ENCODE data around the gene PRKD1.

PRKD1 gene

GRCh38 chr14:29953501-29953900, 25.9 kb upstream of the PRKD1 start:
- no peaks in the 10 kb centered on the region for H3K9me3 ChIP-seq (ENCODE audit: control insufficient read depth, insufficient read depth, low read length)
- no peaks in the 10 kb centered on the region for H3K36me3 ChIP-seq (ENCODE audit: control insufficient read depth, low read length)
- no peaks in the 10 kb centered on the region for H3K4me1 ChIP-seq (ENCODE audit: control insufficient read depth, low read length)
- no peaks in the 10 kb centered on the region for H3K79me2 ChIP-seq (ENCODE audit: control insufficient read depth, low read length)
- H3K4me3 ChIP-seq (ENCODE audit: low read length), result no peak overlapping the region
- no peaks in the 10 kb centered on the region for H3K27me3 ChIP-seq (ENCODE audit: control insufficient read depth, low read length)
- H3K4me2 ChIP-seq (ENCODE audit: low read length), result no peak overlapping the region
- H3K27ac ChIP-seq (ENCODE audit: low read depth, low read length), result no peak overlapping the region
- TF ChIP-seq CTCF (IDR thresholded peaks at IDR 0.05; ENCODE audit: low read depth, low read length, poor library complexity, severe bottlenecking), result no peak
- no peak for TF ChIP-seq EZH2phosphoT487 (IDR thresholded peaks at IDR 0.05; ENCODE audit: borderline replicate concordance, low read length)
- H4K20me1 ChIP-seq (ENCODE audit: control insufficient read depth, insufficient read depth, low read depth, low read length), result no peaks in the 10 kb centered on the region
- H3F3A ChIP-seq (ENCODE audit: control insufficient read depth, insufficient read depth), result no peaks in the 10 kb centered on the region
- H3K9me2 ChIP-seq (replicated peaks; ENCODE audit: control insufficient read depth, low read length), result no peaks in the 10 kb centered on the region

GRCh38 chr14:29944091-29944490, 16.4 kb upstream of the PRKD1 start:
- no peaks in the 10 kb centered on the region for H3K27me3 ChIP-seq (ENCODE audit: control insufficient read depth, low read length)
- H3K9me3 ChIP-seq (ENCODE audit: control insufficient read depth, insufficient read depth, low read length), result peaks cover 6% of the 10 kb centered on the region; the same call in 1 of the 2 replicates
- no peaks in the 10 kb centered on the region for H3K4me1 ChIP-seq (ENCODE audit: control insufficient read depth, low read length)
- no peak for TF ChIP-seq EZH2phosphoT487 (IDR thresholded peaks at IDR 0.05; ENCODE audit: borderline replicate concordance, low read length)
- TF ChIP-seq CTCF (IDR thresholded peaks at IDR 0.05; ENCODE audit: low read depth, low read length, poor library complexity, severe bottlenecking), result no peak
- no peaks in the 10 kb centered on the region for H3K79me2 ChIP-seq (ENCODE audit: control insufficient read depth, low read length)
- no peaks in the 10 kb centered on the region for H3K9me2 ChIP-seq (replicated peaks; ENCODE audit: control insufficient read depth, low read length)
- no peaks in the 10 kb centered on the region for H3K36me3 ChIP-seq (ENCODE audit: control insufficient read depth, low read length)
- no peak overlapping the region for H3K4me2 ChIP-seq (ENCODE audit: low read length)
- no peaks in the 10 kb centered on the region for H3F3A ChIP-seq (ENCODE audit: control insufficient read depth, insufficient read depth)
- no peak overlapping the region for H3K27ac ChIP-seq (ENCODE audit: low read depth, low read length)
- H4K20me1 ChIP-seq (ENCODE audit: control insufficient read depth, insufficient read depth, low read depth, low read length), result no peaks in the 10 kb centered on the region
- no peak overlapping the region for H3K4me3 ChIP-seq (ENCODE audit: low read length)

- Histone ChIP-seq H3K27me3 (ENCODE audit: control insufficient read depth, low read length) (no peaks in the 10 kb centered on the region), H3K4me2 (ENCODE audit: low read length) (no peak overlapping the region), H3K9me2 (replicated peaks; ENCODE audit: control insufficient read depth, low read length) (no peaks in the 10 kb centered on the region), H3K36me3 (ENCODE audit: control insufficient read depth, low read length) (no peaks in the 10 kb centered on the region), H4K20me1 (ENCODE audit: control insufficient read depth, insufficient read depth, low read depth, low read length) (no peaks in the 10 kb centered on the region), H3K4me1 (ENCODE audit: control insufficient read depth, low read length) (no peaks in the 10 kb centered on the region), H3F3A (ENCODE audit: control insufficient read depth, insufficient read depth) (no peaks in the 10 kb centered on the region), H3K79me2 (ENCODE audit: control insufficient read depth, low read length) (no peaks in the 10 kb centered on the region), H3K4me3 (ENCODE audit: low read length) (no peak overlapping the region), H3K27ac (ENCODE audit: low read depth, low read length) (no peak overlapping the region), H3K9me3 (ENCODE audit: control insufficient read depth, insufficient read depth, low read length) (peaks cover under 1% of the 10 kb centered on the region; the same call in 1 of the 2 replicates)
- TF ChIP-seq EZH2phosphoT487 (IDR thresholded peaks at IDR 0.05; ENCODE audit: borderline replicate concordance, low read length), result no peak
- no peak for TF ChIP-seq CTCF (IDR thresholded peaks at IDR 0.05; ENCODE audit: low read depth, low read length, poor library complexity, severe bottlenecking)
Measured at GRCh38 chr14:29941401-29941800, 13.8 kb upstream of the PRKD1 start.

- H3K4me2 ChIP-seq (ENCODE audit: low read length), result no peak overlapping the region
- H3K36me3 ChIP-seq (ENCODE audit: control insufficient read depth, low read length), result no peaks in the 10 kb centered on the region
Measured at GRCh38 chr14:29940482-29940881, 12.8 kb upstream of the PRKD1 start.

More at GRCh38 chr14:29940482-29940881, 12.8 kb upstream of the PRKD1 start:
- Histone ChIP-seq H3K4me3 (ENCODE audit: low read length) (no peak overlapping the region), H3K27me3 (ENCODE audit: control insufficient read depth, low read length) (no peaks in the 10 kb centered on the region), H3K9me3 (ENCODE audit: control insufficient read depth, insufficient read depth, low read length) (no peaks in the 10 kb centered on the region), H3K79me2 (ENCODE audit: control insufficient read depth, low read length) (no peaks in the 10 kb centered on the region), H3K27ac (ENCODE audit: low read depth, low read length) (no peak overlapping the region), H3K4me1 (ENCODE audit: control insufficient read depth, low read length) (no peaks in the 10 kb centered on the region), H3K9me2 (replicated peaks; ENCODE audit: control insufficient read depth, low read length) (no peaks in the 10 kb centered on the region), H3F3A (ENCODE audit: control insufficient read depth, insufficient read depth) (no peaks in the 10 kb centered on the region), H4K20me1 (ENCODE audit: control insufficient read depth, insufficient read depth, low read depth, low read length) (no peaks in the 10 kb centered on the region)
- TF ChIP-seq EZH2phosphoT487 (IDR thresholded peaks at IDR 0.05; ENCODE audit: borderline replicate concordance, low read length) (no peak), CTCF (IDR thresholded peaks at IDR 0.05; ENCODE audit: low read depth, low read length, poor library complexity, severe bottlenecking) (no peak)
